Measurements from ENCODE around the gene SYT8. TPM values are rescaled to one million over a fixed set of nuclear protein-coding genes. Genes with fewer than 3 reads are reported as not detected.

Gene SYT8
- total RNA-seq, 1 experiment from 2014 or later, result not detected

DNA sequence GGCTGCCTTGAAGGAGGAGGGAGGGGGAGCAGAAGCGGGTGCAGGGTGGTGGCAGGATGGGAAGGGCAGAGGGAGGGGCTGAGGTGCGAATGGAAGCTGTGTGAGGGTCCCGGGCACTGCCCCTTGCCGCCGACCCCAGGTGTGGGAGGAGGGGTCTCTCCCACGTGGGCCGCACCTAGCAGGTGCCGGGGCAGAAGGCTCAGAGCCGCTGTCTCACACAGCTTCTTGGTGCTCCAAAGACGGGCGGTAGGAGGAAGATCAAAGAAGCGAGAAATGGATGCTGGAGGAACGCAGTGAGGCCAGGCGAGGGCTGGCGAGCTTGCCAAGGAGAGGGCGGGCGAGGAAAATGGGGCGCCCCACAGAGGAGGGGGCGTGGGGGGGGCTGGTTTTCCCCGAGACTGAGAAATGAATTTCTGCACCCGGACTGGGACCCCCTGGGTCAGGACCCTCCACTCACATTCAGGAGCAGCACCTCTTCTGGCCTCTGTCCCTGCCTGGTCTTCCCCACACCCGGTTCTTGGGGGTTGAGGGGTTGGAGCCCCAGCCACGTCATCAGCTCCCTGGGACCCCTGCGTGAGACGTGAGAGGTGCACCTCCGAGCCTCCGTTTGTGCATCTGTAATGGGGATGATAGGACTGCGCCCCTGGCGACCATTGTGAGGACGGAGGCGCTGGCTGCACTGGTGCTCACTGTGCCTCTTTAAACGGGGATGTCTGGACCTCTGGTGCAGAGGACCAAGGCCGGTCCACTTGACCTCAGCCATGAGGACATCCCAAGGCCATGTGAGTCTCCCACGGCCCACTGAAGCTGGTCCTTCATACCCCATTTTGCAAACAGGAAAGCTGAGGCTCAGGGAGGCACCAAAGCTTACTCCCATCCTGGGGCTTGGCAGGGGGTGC is 34.9 kb downstream of the SYT8 start:
- no peak overlapping the region for H4K5ac ChIP-seq (ENCODE audit: insufficient read length, low read depth, low read length)
- H2AK5ac ChIP-seq (ENCODE audit: insufficient read length, low read length), result no peak overlapping the region
- WGBS (ENCODE audit: extremely low coverage, insufficient read length, low lambda C conversion rate), result no CpG with 5 or more reads among the region's 34 CpGs
- no peak overlapping the region for H4K8ac ChIP-seq (replicated peaks; ENCODE audit: insufficient read length, low read depth, low read length)
- no peak overlapping the region for H3K27ac Mint-ChIP-seq
- H3K79me1 ChIP-seq (ENCODE audit: insufficient read depth, low read depth, low read length, poor library complexity, severe bottlenecking), result no peaks in the 10 kb centered on the region
- H3K79me2 ChIP-seq (ENCODE audit: insufficient read depth, low read length), result no peaks in the 10 kb centered on the region
- H3K4me2 ChIP-seq (ENCODE audit: insufficient read depth, insufficient read length, low read length), result no peak overlapping the region
- H3K56ac ChIP-seq (ENCODE audit: insufficient read length, low read depth, low read length), result no peak overlapping the region
- no peak overlapping the region for H2BK12ac ChIP-seq (ENCODE audit: insufficient read length, low read depth, low read length)
- no peak overlapping the region for H3K9ac ChIP-seq (ENCODE audit: extremely low read depth, insufficient read length, low read length)
- H3K4me3 Mint-ChIP-seq, result no peak overlapping the region
- H3K27me3 ChIP-seq (ENCODE audit: insufficient read depth, low read length), result no peaks in the 10 kb centered on the region
- no peak overlapping the region for H3K14ac ChIP-seq (ENCODE audit: insufficient read depth, low read length)
- H3K9me3 Mint-ChIP-seq, result no peaks in the 10 kb centered on the region; a peak in 1 of 5 replicates
- no peak overlapping the region for H3K4ac ChIP-seq (ENCODE audit: low read depth, low read length)
- H2AFZ ChIP-seq (ENCODE audit: low read length), result no peak overlapping the region
- no peak overlapping the region for H3K18ac ChIP-seq (ENCODE audit: insufficient read length, low read depth, low read length)
- no peak overlapping the region for H2BK20ac ChIP-seq (ENCODE audit: low read depth, low read length, poor library complexity, severe bottlenecking)
- DNase-seq, result no peak
- H3K36me3 Mint-ChIP-seq (ENCODE audit: insufficient read depth in 1 of 3, low read depth in 3 of 3), result no peaks in the 10 kb centered on the region
- no peak overlapping the region for H3K23ac ChIP-seq (ENCODE audit: insufficient read length, low read depth, low read length)
- H3K4me1 ChIP-seq (ENCODE audit: insufficient read depth, low read length), result no peaks in the 10 kb centered on the region
- H3K23me2 ChIP-seq (ENCODE audit: insufficient read length, low read depth, low read length, poor library complexity, severe bottlenecking), result no peaks in the 10 kb centered on the region
- H3K27ac ChIP-seq (ENCODE audit: insufficient read length, low read depth, low read length), result no peak overlapping the region
- H3K27me3 Mint-ChIP-seq (ENCODE audit: low read depth), result peaks cover 25% of the 10 kb centered on the region
- TF ChIP-seq, protein P1, sequence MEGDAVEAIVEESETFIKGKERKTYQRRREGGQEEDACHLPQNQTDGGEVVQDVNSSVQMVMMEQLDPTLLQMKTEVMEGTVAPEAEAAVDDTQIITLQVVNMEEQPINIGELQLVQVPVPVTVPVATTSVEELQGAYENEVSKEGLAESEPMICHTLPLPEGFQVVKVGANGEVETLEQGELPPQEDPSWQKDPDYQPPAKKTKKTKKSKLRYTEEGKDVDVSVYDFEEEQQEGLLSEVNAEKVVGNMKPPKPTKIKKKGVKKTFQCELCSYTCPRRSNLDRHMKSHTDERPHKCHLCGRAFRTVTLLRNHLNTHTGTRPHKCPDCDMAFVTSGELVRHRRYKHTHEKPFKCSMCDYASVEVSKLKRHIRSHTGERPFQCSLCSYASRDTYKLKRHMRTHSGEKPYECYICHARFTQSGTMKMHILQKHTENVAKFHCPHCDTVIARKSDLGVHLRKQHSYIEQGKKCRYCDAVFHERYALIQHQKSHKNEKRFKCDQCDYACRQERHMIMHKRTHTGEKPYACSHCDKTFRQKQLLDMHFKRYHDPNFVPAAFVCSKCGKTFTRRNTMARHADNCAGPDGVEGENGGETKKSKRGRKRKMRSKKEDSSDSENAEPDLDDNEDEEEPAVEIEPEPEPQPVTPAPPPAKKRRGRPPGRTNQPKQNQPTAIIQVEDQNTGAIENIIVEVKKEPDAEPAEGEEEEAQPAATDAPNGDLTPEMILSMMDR (conservative IDR thresholded peaks at IDR 0.05), result peak; percentile 46; the same call in 2 of the 3 replicates
- H4K91ac ChIP-seq (ENCODE audit: insufficient read length, low read depth, low read length), result no peak overlapping the region
- no peaks in the 10 kb centered on the region for H4K20me1 ChIP-seq (ENCODE audit: control insufficient read depth, insufficient read depth, insufficient read length)
- no peak overlapping the region for H2BK120ac ChIP-seq (ENCODE audit: low read depth, low read length, poor library complexity, severe bottlenecking)
- no peak overlapping the region for H2BK5ac ChIP-seq (ENCODE audit: insufficient read length, low read length)
- no peak overlapping the region for H2BK15ac ChIP-seq (ENCODE audit: low read depth, low read length)
- no peaks in the 10 kb centered on the region for H3K9me3 ChIP-seq (ENCODE audit: control insufficient read depth, low read depth, low read length)
- no peak overlapping the region for H3T11ph ChIP-seq (ENCODE audit: low read length)
- H3K4me1 Mint-ChIP-seq, result peaks cover 2 to 4% of the 10 kb centered on the region in 2 experiments; a peak in 3 of 4 replicates

Measured in H9 (cell line).